Gastroesophageal sphincter (tissue), 4 donors: ENCODE data around the gene ARL2BP. TPM values are rescaled to one million over a fixed set of nuclear protein-coding genes. Genes with fewer than 3 reads are reported as not detected.
A peak's percentile ranks its signal among the peaks of the same experiment; 100 is the strongest.
"Not testable (repeated sequence)": the region's sequence is repeated elsewhere in the genome, so short reads cannot be mapped to it uniquely, and the experiment has no call there.

Experiments used
- ATAC-seq: fragments of 150-250 bp; one replicate; pipeline ENCODE4 v1.9.1; 2016; ENCODE audit warnings: mild to moderate bottlenecking, moderate library complexity
- H3K27ac ChIP-seq, 4 donors: fragments of 200-600 bp; sonication (generic) in 3 of 4; 1 replicate in 3 of 4; 2 replicates in 1 of 4; pipeline ENCODE4 v1.5.1; 2016 to 2019
- H3K27me3 ChIP-seq: fragments of 200-600 bp; sonication (generic); one replicate; pipeline ENCODE4 v1.5.1; 2019
- H3K36me3 ChIP-seq, 2 donors: fragments of 200-600 bp; sonication (generic); one replicate each; pipeline ENCODE4 v1.5.1; 2019; ENCODE audit warnings: control low read depth in 1 of 2
- H3K4me1 ChIP-seq, 3 donors: fragments of 200-600 bp; sonication (generic); 1 replicate in 2 of 3; 2 replicates in 1 of 3; pipeline ENCODE4 v1.5.1; 2016 to 2019; ENCODE audit warnings: control low read depth in 2 of 3
- H3K4me3 ChIP-seq, 2 donors: fragments of 200-600 bp; sonication (generic); one replicate each; pipeline ENCODE4 v1.5.1; 2019; ENCODE audit warnings: mild to moderate bottlenecking in 1 of 2, moderate library complexity in 1 of 2
- H3K9me3 ChIP-seq, 3 donors: fragments of 200-600 bp; sonication (generic); one replicate each; pipeline ENCODE4 v1.5.1; 2017 to 2019; ENCODE audit warnings: control low read depth in 2 of 3
- EP300 ChIP-seq: sonication (generic); formaldehyde crosslinking; IDR thresholded peaks from one replicate; pipeline ENCODE4 v1.6.1; 2017; ENCODE audit warnings: antibody characterized with exemption, mild to moderate bottlenecking
- POLR2A ChIP-seq, 2 donors: fragments of 450-650 bp; IDR thresholded peaks; one replicate each; pipeline ENCODE4 v1.6.1; 2017; ENCODE audit warnings: antibody characterized with exemption in 2 of 2, mild to moderate bottlenecking in 2 of 2, moderate library complexity in 1 of 2
- POLR2AphosphoS5 ChIP-seq: sonication (generic); formaldehyde crosslinking; IDR thresholded peaks from one replicate; pipeline ENCODE4 v1.6.1; 2017; ENCODE audit warnings: antibody characterized with exemption
- WGBS, 2 donors: methylation state at CpG; one replicate each; pipeline ENCODE4 v1.1.5; 2018; ENCODE audit warnings: low coverage in 1 of 2; 5-methylcytosine and 5-hydroxymethylcytosine counted together
- total RNA-seq, 4 donors: library from RNA; depleted of rRNA; stranded (reverse); fragments of >200 nt; gene quantifications; one replicate each; pipeline ENCODE4 v1.1.0, GENCODE V29; 2016
- TF ChIP-seq, protein P1 (sequence below), 4 experiments: fragments of 200-600 bp in 2 of 4; fragments of 450-650 bp in 2 of 4; sonication (generic) in 1 of 4; IDR thresholded peaks; one replicate each; pipeline ENCODE4 v1.5.1; 2017 to 2019; ENCODE audit warnings: antibody characterized with exemption in 4 of 4, mild to moderate bottlenecking in 2 of 4, moderate library complexity in 2 of 4

ARL2BP gene
- total RNA-seq = 10 to 100 TPM; 52.5 to 82.2 (median 75.8) TPM

DNA sequence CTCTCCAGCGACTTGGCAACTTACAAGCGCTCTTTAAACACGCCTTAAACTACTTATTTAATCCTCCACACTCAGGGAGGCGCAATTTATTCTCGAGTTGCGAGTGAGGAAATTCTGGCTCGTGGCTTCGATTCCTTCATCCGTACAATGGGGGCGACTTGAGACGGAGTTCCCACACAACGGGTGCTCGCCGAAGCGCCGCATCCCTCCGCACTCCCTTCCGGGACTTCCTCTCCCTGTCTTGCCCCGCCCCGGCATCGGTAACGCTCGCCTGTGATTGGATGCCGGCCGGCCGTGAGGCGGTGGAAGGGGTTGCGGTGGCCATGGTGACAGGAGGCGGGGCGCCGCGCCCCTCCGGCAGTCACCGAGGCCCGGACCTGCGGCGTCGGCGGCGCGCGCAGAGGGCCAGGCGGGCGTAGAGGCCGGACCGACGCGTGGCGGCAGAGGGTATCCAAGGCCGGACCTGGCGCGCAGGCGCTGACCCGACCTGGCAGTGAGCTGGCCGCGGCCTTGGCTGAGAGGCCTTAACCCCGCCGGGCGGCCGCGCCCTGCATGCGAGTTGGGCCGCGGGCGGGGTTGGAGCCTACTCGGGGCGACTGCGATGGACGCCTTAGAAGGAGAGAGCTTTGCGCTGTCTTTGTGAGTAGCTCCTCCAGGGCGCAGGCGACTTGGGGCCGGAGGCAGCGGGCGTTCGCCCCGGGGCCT, at the start of gene ARL2BP:
TSS of gene ARL2BP (plus strand) at position 493 of the 705 bp plus-strand sequence. CDS start at position 602, 109 bp downstream.
- peak within 1 kb of the TSS; percentile 84 to 97 (median 90) for H3K27ac ChIP-seq
- peak; percentile 99 for ATAC-seq
- TF ChIP-seq EP300 (no peak), POLR2A (IDR thresholded peaks at IDR 0.05) (peak; percentile 69 to 85), POLR2AphosphoS5 (peak; percentile 82)
- TF ChIP-seq, protein P1, sequence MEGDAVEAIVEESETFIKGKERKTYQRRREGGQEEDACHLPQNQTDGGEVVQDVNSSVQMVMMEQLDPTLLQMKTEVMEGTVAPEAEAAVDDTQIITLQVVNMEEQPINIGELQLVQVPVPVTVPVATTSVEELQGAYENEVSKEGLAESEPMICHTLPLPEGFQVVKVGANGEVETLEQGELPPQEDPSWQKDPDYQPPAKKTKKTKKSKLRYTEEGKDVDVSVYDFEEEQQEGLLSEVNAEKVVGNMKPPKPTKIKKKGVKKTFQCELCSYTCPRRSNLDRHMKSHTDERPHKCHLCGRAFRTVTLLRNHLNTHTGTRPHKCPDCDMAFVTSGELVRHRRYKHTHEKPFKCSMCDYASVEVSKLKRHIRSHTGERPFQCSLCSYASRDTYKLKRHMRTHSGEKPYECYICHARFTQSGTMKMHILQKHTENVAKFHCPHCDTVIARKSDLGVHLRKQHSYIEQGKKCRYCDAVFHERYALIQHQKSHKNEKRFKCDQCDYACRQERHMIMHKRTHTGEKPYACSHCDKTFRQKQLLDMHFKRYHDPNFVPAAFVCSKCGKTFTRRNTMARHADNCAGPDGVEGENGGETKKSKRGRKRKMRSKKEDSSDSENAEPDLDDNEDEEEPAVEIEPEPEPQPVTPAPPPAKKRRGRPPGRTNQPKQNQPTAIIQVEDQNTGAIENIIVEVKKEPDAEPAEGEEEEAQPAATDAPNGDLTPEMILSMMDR (IDR thresholded peaks at IDR 0.05) = peak in 3 of 4 experiments; percentile 6 to 21 (median 19)
- no peaks in the 10 kb centered on the region for H3K27me3 ChIP-seq
- peak within 1 kb of the TSS; percentile 50 to 78 for H3K4me3 ChIP-seq
- peaks cover 0 to 37% of the 10 kb centered on the region in 2 donors for H3K36me3 ChIP-seq
- WGBS, 2 donors = 0% methylated on average over 3 to 8 of the region's 77 CpGs
- H3K4me1 ChIP-seq = peaks cover 0 to 25% (median 2%) of the 10 kb centered on the region in 3 donors
- H3K9me3 ChIP-seq = no peaks in the 10 kb centered on the region

- ATAC-seq = no peak
- TF ChIP-seq, protein P1 (IDR thresholded peaks at IDR 0.05) = no peak
- TF ChIP-seq POLR2AphosphoS5 = no peak
- TF ChIP-seq EP300 = no peak
- TF ChIP-seq POLR2A (IDR thresholded peaks at IDR 0.05) = no peak
- WGBS, 2 donors = 42 to 43% methylated on average over 4 of the region's 4 CpGs
- H3K9me3 ChIP-seq = no peaks in the 10 kb centered on the region
- H3K4me3 ChIP-seq = no peak overlapping the region
- H3K36me3 ChIP-seq = no peaks in the 10 kb centered on the region
- H3K27me3 ChIP-seq = no peaks in the 10 kb centered on the region
- H3K27ac ChIP-seq = peak overlapping the region in 1 of 4 donors; percentile 40
- H3K4me1 ChIP-seq = peaks cover 10 to 63% (median 20%) of the 10 kb centered on the region in 3 donors
Measured at GRCh38 chr16:57196286-57196685, 48.8 kb upstream of the ARL2BP start.

DNA sequence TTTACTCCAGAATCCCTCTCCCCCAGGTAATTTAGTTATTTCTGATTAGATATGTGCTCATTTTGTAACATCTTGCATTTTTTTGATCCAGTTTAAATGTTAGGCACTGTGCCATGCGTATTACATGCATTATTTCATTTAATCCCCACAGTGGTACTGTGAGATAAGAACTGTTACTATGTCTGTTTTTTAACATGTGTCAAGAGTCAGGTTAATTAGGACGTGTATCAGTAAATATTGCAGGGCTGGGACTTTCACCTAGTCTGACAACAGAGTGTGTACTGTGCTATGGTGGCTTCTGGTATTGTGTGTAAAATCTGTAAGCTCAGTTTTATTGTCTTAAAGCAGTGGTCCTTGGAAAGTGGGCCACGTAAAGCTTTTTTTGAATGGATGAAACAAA, 48.3 kb upstream of the ARL2BP start:
- TF ChIP-seq POLR2A (IDR thresholded peaks at IDR 0.05) (no peak), EP300 (no peak), POLR2AphosphoS5 (no peak)
- TF ChIP-seq, protein P1 (IDR thresholded peaks at IDR 0.05) = no peak
- H3K36me3 ChIP-seq = no peaks in the 10 kb centered on the region
- H3K27ac ChIP-seq = peak overlapping the region in 1 of 4 donors; percentile 40
- H3K27me3 ChIP-seq = no peaks in the 10 kb centered on the region
- 61 to 71% methylated on average over 3 of the region's 3 CpGs for WGBS, 2 donors
- ATAC-seq = no peak
- H3K9me3 ChIP-seq = no peaks in the 10 kb centered on the region
- peaks cover 10 to 59% (median 20%) of the 10 kb centered on the region in 3 donors for H3K4me1 ChIP-seq
- H3K4me3 ChIP-seq = no peak overlapping the region

GRCh38 chr16:57200321-57200720, 44.7 kb upstream of the ARL2BP start:
- H3K36me3 ChIP-seq = peaks cover 0 to 11% of the 10 kb centered on the region in 2 donors
- no CpG with 5 or more reads among the region's 24 CpGs for WGBS, 2 donors
- not testable (repeated sequence) for H3K27me3 ChIP-seq, H3K27ac ChIP-seq, ATAC-seq, H3K9me3 ChIP-seq, H3K4me3 ChIP-seq
- H3K4me1 ChIP-seq = peaks cover 0 to 24% (median 4%) of the 10 kb centered on the region in 3 donors

DNA sequence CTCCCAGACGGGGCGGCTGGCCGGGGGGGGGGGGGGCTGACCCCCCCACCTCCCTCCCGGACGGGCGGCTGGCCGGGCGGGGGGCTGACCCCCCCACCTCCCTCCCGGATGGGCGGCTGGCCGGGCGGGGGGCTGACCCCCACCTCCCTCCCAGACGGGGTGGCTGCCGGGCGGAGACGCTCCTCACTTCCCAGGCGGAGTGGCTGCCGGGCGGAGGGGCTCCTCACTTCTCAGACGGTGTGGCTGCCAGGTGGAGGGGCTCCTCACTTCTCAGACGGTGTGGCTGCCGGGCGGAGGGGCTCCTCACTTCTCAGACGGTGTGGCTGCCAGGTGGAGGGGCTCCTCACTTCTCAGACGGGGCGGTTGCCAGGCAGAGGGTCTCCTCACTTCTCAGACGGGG, 44.1 kb upstream of the ARL2BP start:
- whole genome bisulfite sequencing, 2 donors = no CpG with 5 or more reads among the region's 27 CpGs
- H3K9me3 ChIP-seq, ATAC-seq: not testable (repeated sequence)

More for the DNA sequence above, 44.1 kb upstream of the ARL2BP start:
- not testable (repeated sequence) for H3K27me3 ChIP-seq, H3K27ac ChIP-seq, H3K4me3 ChIP-seq
- Histone ChIP-seq H3K36me3 (peaks cover 0 to 17% of the 10 kb centered on the region in 2 donors), H3K4me1 (peaks cover 0 to 21% (median 3%) of the 10 kb centered on the region in 3 donors)
